Kidney (tissue), 14 donors: ENCODE results near the gene CTSE. TPM values are rescaled to one million over a fixed set of nuclear protein-coding genes. Genes with fewer than 3 reads are reported as not detected.

ENCODE experiments used
- DNase-seq, 5 donors: peaks; one replicate each; pipeline ENCODE4 v3.0.0-alpha.2; 2013 to 2020
- FAIRE-seq: peaks from 2 replicates; lab custom pipeline; 2012; peaks lifted over from hg19 to GRCh38; lab: Jason Lieb, UNC
- H3K27ac ChIP-seq, 2 donors: one replicate each; pipeline ENCODE4 v1.7.0; 2013; ENCODE audit warnings: low read depth in 2 of 2, low read length in 2 of 2, inconsistent platforms in 1 of 2
- H3K27me3 ChIP-seq: one replicate; pipeline ENCODE4 v1.7.1; 2013; ENCODE audit warnings: low read length, inconsistent platforms; ENCODE audit not compliant: control insufficient read depth, insufficient read depth
- H3K36me3 ChIP-seq, 3 donors: one replicate each; pipeline versions ENCODE4 v1.7.0 to v1.7.1; 2013; ENCODE audit warnings: low read length in 3 of 3, control low read depth in 1 of 3, inconsistent platforms in 1 of 3; ENCODE audit not compliant: insufficient read depth in 3 of 3, control insufficient read depth in 2 of 3
- H3K4me1 ChIP-seq, 3 donors: one replicate each; pipeline versions ENCODE4 v1.7.0 to v1.7.1; 2013; ENCODE audit warnings: low read length in 3 of 3, inconsistent platforms in 1 of 3, low read depth in 1 of 3; ENCODE audit not compliant: control insufficient read depth in 2 of 3, insufficient read depth in 2 of 3
- H3K4me3 ChIP-seq, 3 donors: one replicate each; pipeline versions ENCODE4 v1.7.0 to v1.8.1; 2013; ENCODE audit warnings: low read length in 3 of 3, control low read depth in 1 of 3, inconsistent platforms in 1 of 3
- H3K9ac ChIP-seq, 3 donors: one replicate each; pipeline versions ENCODE4 v1.7.0 to v1.7.1; 2013; ENCODE audit warnings: low read length in 3 of 3, control low read depth in 1 of 3, inconsistent platforms in 1 of 3
- H3K9me3 ChIP-seq, 3 donors: one replicate each; pipeline versions ENCODE4 v1.7.0 to v1.7.1; 2013; ENCODE audit warnings: low read length in 3 of 3, control low read depth in 1 of 3, inconsistent platforms in 1 of 3; ENCODE audit not compliant: control insufficient read depth in 2 of 3, insufficient read depth in 1 of 3
- intact Hi-C: fragments of 100-400 bp; cut with DNase I; formaldehyde crosslinking; loops from one replicate; pipeline ENCODE4 v1.11.1; 2022
- polyA plus RNA-seq: library from polyadenylated mRNA; stranded (reverse); fragments of 350-450 nt; fragmentation: Illumina TruSeq; extraction: RNeasy Lipid Tissue Mini Kit (QIAGEN cat#74804); gene quantifications from one replicate; pipeline ENCODE4 v1.2.3, GENCODE V29; 2014; ENCODE audit warnings: low read depth, low replicate concordance; ENCODE audit not compliant: insufficient read depth
- total RNA-seq: library from RNA; stranded (reverse); fragmentation: NEBNext Ultra II Directional; extraction: Animal tissue kit (Norgen Biotek cat#: 25700); gene quantifications from one replicate; pipeline ENCODE4 v1.2.1, GENCODE V29; 2021
- TF ChIP-seq, protein P1 (sequence below): IDR thresholded peaks from 3 replicates; pipeline ENCODE4 v1.5.1; 2012; ENCODE audit warnings: mild to moderate bottlenecking, moderate library complexity, borderline replicate concordance; ENCODE audit not compliant: insufficient read depth; ENCODE audit errors: extremely low read depth
- donor health status: control.
- donor health status: control.
- donor health status: control.
- donor health status: control.
- donor health status: control.
- donor health status: DM: yes; HTN: yes; CAD: no.
- donor health status: Normal renal cell carcinoma (clear cell type).

The CTSE gene
- total and polyA plus RNA-seq, 2 donors from 2014 or later = 1.6 TPM; not detected in 1

- Histone ChIP-seq H3K27ac (no peak overlapping the region), H3K36me3 (peaks cover 0 to 8% (median 0%) of the 10 kb centered on the region in 3 donors), H3K9ac (no peak overlapping the region), H3K9me3 (peaks cover 0 to 13% (median 0%) of the 10 kb centered on the region in 3 donors), H3K4me1 (peaks cover 0 to 8% (median 5%) of the 10 kb centered on the region in 3 donors), H3K4me3 (peak overlapping the region in 1 of 3 donors; percentile 28), H3K27me3 (no peaks in the 10 kb centered on the region)
- TF ChIP-seq, protein P1, sequence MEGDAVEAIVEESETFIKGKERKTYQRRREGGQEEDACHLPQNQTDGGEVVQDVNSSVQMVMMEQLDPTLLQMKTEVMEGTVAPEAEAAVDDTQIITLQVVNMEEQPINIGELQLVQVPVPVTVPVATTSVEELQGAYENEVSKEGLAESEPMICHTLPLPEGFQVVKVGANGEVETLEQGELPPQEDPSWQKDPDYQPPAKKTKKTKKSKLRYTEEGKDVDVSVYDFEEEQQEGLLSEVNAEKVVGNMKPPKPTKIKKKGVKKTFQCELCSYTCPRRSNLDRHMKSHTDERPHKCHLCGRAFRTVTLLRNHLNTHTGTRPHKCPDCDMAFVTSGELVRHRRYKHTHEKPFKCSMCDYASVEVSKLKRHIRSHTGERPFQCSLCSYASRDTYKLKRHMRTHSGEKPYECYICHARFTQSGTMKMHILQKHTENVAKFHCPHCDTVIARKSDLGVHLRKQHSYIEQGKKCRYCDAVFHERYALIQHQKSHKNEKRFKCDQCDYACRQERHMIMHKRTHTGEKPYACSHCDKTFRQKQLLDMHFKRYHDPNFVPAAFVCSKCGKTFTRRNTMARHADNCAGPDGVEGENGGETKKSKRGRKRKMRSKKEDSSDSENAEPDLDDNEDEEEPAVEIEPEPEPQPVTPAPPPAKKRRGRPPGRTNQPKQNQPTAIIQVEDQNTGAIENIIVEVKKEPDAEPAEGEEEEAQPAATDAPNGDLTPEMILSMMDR = no peak
- FAIRE-seq (no peak), DNase-seq (no peak)
- intact Hi-C loops = no loop called here
Observed at GRCh38 chr1:205973377-205974232, 50.1 kb downstream of the CTSE start.

GRCh38 chr1:205972491-205973168, 51.1 kb downstream of the CTSE start:
- TF ChIP-seq, protein P1 = no peak
- intact Hi-C loops = no loop called here

GRCh38 chr1:205972081-205972480, 51.6 kb downstream of the CTSE start:
- TF ChIP-seq, protein P1 = no peak
- no peak overlapping the region for H3K9ac ChIP-seq
- no peak overlapping the region for H3K27ac ChIP-seq
- H3K27me3 ChIP-seq = no peaks in the 10 kb centered on the region
- DNase-seq = no peak
- no peak for FAIRE-seq
- no peak overlapping the region for H3K4me3 ChIP-seq
- intact Hi-C loops = no loop called here
- peaks cover 0 to 8% (median 0%) of the 10 kb centered on the region in 3 donors for H3K36me3 ChIP-seq
- peaks cover 0 to 8% (median 5%) of the 10 kb centered on the region in 3 donors for H3K4me1 ChIP-seq
- H3K9me3 ChIP-seq = peaks cover 0 to 13% (median 0%) of the 10 kb centered on the region in 3 donors

More at GRCh38 chr1:205972491-205973168, 51.1 kb downstream of the CTSE start:
- H3K4me1 ChIP-seq = peaks cover 0 to 8% (median 5%) of the 10 kb centered on the region in 3 donors
- no peaks in the 10 kb centered on the region for H3K27me3 ChIP-seq
- H3K9me3 ChIP-seq = peaks cover 0 to 13% (median 0%) of the 10 kb centered on the region in 3 donors
- FAIRE-seq (no peak), DNase-seq (no peak)
- no peak overlapping the region for H3K27ac ChIP-seq
- peaks cover 0 to 8% (median 0%) of the 10 kb centered on the region in 3 donors for H3K36me3 ChIP-seq
- peak overlapping the region in 1 of 3 donors; percentile 28 for H3K4me3 ChIP-seq
- no peak overlapping the region for H3K9ac ChIP-seq
